Thoracic aorta (tissue), 2 donors: Measurements from ENCODE around the gene C1orf53. TPM values are rescaled to one million over a fixed set of nuclear protein-coding genes. Genes with fewer than 3 reads are reported as not detected.
"Not testable (repeated sequence)": the region's sequence is repeated elsewhere in the genome, so short reads cannot be mapped to it uniquely, and the experiment has no call there.

ENCODE experiments used
- ATAC-seq: fragments of 150-250 bp; one replicate; pipeline ENCODE4 v1.8.0; 2017; ENCODE audit warnings: low read depth; ENCODE audit not compliant: insufficient number of reproducible peaks, low FRiP score
- DNase-seq: peaks from one replicate; pipeline ENCODE4 v3.0.0-alpha.2; 2020; ENCODE audit warnings: low spot score
- H3K27ac ChIP-seq, 2 donors: fragments of 200-600 bp; sonication (generic); 1 replicate in 1 of 2; 2 replicates in 1 of 2; pipeline ENCODE4 v1.5.1; 2016; ENCODE audit warnings: mild to moderate bottlenecking in 2 of 2, moderate library complexity in 2 of 2
- H3K27me3 ChIP-seq: fragments of 200-600 bp; sonication (generic); replicated peaks from 2 replicates; pipeline ENCODE4 v1.6.0; 2016; ENCODE audit warnings: mild to moderate bottlenecking; ENCODE audit not compliant: insufficient read depth
- H3K36me3 ChIP-seq: fragments of 200-600 bp; sonication (generic); one replicate; pipeline ENCODE4 v1.5.1; 2016
- H3K4me1 ChIP-seq, 2 donors: fragments of 200-600 bp; sonication (generic); 1 replicate in 1 of 2; 2 replicates in 1 of 2; pipeline versions ENCODE4 v1.5.1 to v1.6.0; 2016; ENCODE audit warnings: low read depth in 2 of 2, mild to moderate bottlenecking in 1 of 2; ENCODE audit not compliant: control insufficient read depth in 1 of 2
- H3K4me3 ChIP-seq: fragments of 200-600 bp; sonication (generic); 2 replicates; pipeline ENCODE4 v1.5.1; 2016; ENCODE audit warnings: mild to moderate bottlenecking
- H3K9me3 ChIP-seq: fragments of 200-600 bp; sonication (generic); 2 replicates; pipeline ENCODE4 v1.5.1; 2016
- CTCF ChIP-seq: fragments of 200-600 bp; sonication (generic); IDR thresholded peaks from one replicate; pipeline ENCODE4 v1.5.1; 2019; ENCODE audit warnings: antibody characterized with exemption
- total RNA-seq, 2 donors: library from RNA; depleted of rRNA; stranded (reverse); fragments of >200 nt; gene quantifications; one replicate each; pipeline versions ENCODE4 v1.1.0 to v1.2.3, GENCODE V29; 2016

C1orf53 gene
- total RNA-seq, 2 donors from 2014 or later = not detected

GRCh38 chr1:197942042-197942441 is 39.6 kb downstream of the C1orf53 start:
- Histone ChIP-seq H3K27ac (no peak overlapping the region), H3K9me3 (no peaks in the 10 kb centered on the region), H3K27me3 (no peaks in the 10 kb centered on the region), H3K4me1 (no peaks in the 10 kb centered on the region), H3K4me3 (no peak overlapping the region), H3K36me3 (no peaks in the 10 kb centered on the region)
- no peak for ATAC-seq
- no peak for TF ChIP-seq CTCF
- no peak for DNase-seq

DNA sequence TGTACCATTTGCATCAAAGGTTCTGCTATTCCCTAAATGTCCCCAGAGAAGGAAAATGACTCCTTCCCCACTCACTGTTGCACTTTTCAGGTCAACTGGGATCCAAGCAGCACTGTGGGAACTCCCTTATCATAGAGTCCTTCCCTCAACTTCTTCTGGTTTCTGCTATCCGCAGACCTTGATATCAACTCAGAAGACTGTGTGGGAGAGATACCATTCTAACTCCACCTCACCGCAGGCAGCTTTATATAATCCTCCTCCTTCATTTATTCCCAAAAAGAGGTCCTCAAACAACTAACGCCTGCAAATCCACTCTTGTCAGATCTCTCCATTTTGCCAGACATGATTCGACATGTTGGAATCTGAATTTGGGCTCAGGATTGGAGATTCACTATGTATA is 42.1 kb downstream of the C1orf53 start:
- no peak for ATAC-seq
- Histone ChIP-seq H3K4me1 (no peaks in the 10 kb centered on the region), H3K4me3 (no peak overlapping the region), H3K27ac (no peak overlapping the region), H3K36me3 (no peaks in the 10 kb centered on the region), H3K27me3 (no peaks in the 10 kb centered on the region), H3K9me3 (no peaks in the 10 kb centered on the region)
- TF ChIP-seq CTCF = no peak
- no peak for DNase-seq

DNA sequence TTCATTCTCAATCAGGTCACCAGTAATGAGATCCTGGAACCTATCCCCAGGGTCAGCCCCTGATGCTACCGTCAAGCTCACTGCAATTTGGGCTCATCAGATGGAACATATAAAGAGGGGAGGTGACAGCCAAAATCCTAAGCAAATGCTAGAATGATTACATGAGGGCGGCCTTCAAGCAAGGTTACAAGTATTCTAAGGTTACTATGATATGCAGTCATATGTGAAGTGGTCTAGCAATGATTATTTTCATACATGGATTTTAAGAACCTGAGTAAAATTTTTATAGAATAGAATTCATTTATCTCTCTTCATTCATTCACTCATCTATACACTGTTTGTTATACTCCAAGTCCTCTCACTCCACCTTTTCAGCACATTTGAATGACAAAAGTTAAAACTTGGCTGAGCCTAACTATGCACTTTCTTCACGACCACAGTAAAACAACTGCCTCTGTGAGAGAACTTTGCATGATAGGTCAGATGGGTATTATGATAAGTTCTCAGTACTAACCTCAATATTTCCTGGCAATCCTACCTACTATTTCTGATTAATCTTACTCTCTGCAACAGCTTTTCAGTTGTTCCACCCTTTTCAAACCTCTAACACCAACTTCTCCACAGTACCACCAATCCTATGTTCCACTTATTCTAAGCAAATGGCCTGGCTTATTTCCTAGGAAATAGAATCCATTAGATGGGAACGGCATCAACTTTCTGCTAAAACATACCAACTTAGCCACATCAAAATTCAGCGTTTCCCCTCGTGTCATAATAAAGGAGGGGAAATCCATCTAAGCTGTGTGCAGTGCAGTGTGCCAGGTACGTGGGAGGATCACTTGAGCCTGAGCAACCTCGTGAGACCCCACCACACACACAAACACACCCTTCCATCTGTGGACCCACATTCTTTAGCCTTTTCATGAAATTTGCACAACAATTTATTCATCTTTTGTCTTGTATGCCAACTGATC is 46.8 kb downstream of the C1orf53 start:
- DNase-seq (no peak), ATAC-seq (no peak)
- no peak for TF ChIP-seq CTCF
- no peak overlapping the region for H3K4me3 ChIP-seq
- no peaks in the 10 kb centered on the region for H3K9me3 ChIP-seq
- no peaks in the 10 kb centered on the region for H3K4me1 ChIP-seq
- H3K27ac ChIP-seq = no peak overlapping the region
- H3K27me3 ChIP-seq = no peaks in the 10 kb centered on the region
- no peaks in the 10 kb centered on the region for H3K36me3 ChIP-seq

GRCh38 chr1:197951089-197951488 is 48.7 kb downstream of the C1orf53 start:
- H3K27ac ChIP-seq = no peak overlapping the region
- TF ChIP-seq CTCF = no peak
- no peaks in the 10 kb centered on the region for H3K4me1 ChIP-seq
- ATAC-seq (no peak), DNase-seq (no peak)
- H3K36me3 ChIP-seq = no peaks in the 10 kb centered on the region
- no peaks in the 10 kb centered on the region for H3K9me3 ChIP-seq
- no peak overlapping the region for H3K4me3 ChIP-seq
- no peaks in the 10 kb centered on the region for H3K27me3 ChIP-seq

DNA sequence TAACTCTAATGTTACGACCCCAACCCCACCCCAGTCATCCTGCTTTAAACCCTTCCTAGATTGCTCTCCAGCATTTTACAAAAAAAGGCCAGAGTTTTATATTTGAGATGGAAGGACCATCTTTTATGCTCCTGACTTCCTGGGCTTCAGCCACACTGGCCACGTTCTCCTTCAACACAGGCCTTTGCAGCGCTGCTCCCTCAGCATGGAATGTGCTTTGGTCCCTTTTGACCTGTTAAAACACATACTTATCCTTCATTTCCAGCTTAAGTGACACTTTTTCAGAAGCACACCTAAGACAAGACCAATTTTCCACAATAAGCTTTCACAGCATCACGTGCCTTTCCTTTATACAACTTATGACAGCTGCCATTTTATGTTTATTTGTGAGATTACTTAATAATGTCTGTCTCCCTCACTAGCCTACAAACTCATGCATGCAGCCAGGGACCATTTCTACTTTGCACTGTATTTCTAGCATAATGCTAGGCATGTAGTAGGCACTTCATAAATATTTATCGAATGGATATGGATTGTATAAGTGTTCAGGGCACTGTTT is 49.3 kb downstream of the C1orf53 start:
- Histone ChIP-seq H3K4me1 (no peaks in the 10 kb centered on the region), H3K27ac (no peak overlapping the region), H3K27me3 (no peaks in the 10 kb centered on the region), H3K36me3 (no peaks in the 10 kb centered on the region), H3K4me3 (no peak overlapping the region), H3K9me3 (no peaks in the 10 kb centered on the region)
- TF ChIP-seq CTCF = no peak
- DNase-seq (no peak), ATAC-seq (no peak)

- H3K27ac ChIP-seq, DNase-seq, H3K4me1 ChIP-seq, H3K9me3 ChIP-seq, H3K27me3 ChIP-seq, ATAC-seq, H3K36me3 ChIP-seq, H3K4me3 ChIP-seq: not testable (repeated sequence)
Observed at GRCh38 chr1:197953472-197953871, 51.0 kb downstream of the C1orf53 start.
